ENCODE measurements around the gene RAVER1.

DNA sequence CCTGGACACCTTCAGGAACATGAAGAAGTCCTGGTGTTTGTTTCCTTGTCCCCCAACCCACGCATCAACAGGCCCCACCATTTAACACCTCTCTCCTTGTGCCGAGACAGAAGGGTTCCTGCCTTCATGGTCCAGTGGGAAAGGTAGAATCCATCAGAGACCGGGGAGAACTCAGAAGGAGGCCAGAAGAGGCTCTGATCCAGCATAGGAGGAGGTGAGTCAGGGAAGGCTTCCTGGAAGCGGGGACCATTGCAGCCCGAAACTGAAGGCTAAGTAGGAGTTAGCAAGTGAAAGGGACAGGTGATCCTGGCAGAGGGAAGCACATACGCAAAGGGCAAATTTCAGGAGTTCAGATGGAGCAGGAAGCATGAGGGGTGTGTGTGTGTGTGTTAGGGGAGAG lies 5.6 kb upstream of the RAVER1 start:
- TF ChIP-seq EP300 (IDR thresholded peaks at IDR 0.05) = no peak
- no peak for TF ChIP-seq POLR2A (IDR thresholded peaks at IDR 0.05)

All from sigmoid colon (tissue), 4 donors.